Neural cell (in vitro differentiated cells): Measurements from ENCODE around the gene DUSP12. TPM values are rescaled to one million over a fixed set of nuclear protein-coding genes. Genes with fewer than 3 reads are reported as not detected.

Experiments
- H2AFZ ChIP-seq: fragments of 200-600, 300-800 bp; sonication (generic), shearing (Covaris generic); 2 replicates; pipeline ENCODE4 v1.6.0; 2014; ENCODE audit warnings: low read depth, mild to moderate bottlenecking, antibody characterized with exemption, low read length, moderate library complexity
- H3F3A ChIP-seq: fragments of 200-600 bp; shearing (Covaris generic); 2 replicates; pipeline ENCODE4 v1.6.1; 2016; ENCODE audit warnings: mild to moderate bottlenecking, moderate library complexity, mixed read lengths, antibody characterized with exemption, low read length; ENCODE audit not compliant: insufficient read depth, poor library complexity, severe bottlenecking
- H3K27ac ChIP-seq: fragments of 200-600, 300-800 bp; sonication (generic), shearing (Covaris generic); 2 replicates; pipeline ENCODE4 v1.5.1; 2014; ENCODE audit warnings: mild to moderate bottlenecking, low read length, moderate library complexity
- H3K27me3 ChIP-seq: fragments of 300-800, 200-600 bp; sonication (generic), shearing (Covaris generic); 2 replicates; pipeline ENCODE4 v1.6.0; 2014; ENCODE audit warnings: mild to moderate bottlenecking, low read depth, low read length, moderate library complexity; ENCODE audit not compliant: insufficient read depth
- H3K36me3 ChIP-seq: fragments of 300-800, 200-600 bp; sonication (generic), shearing (Covaris generic); 2 replicates; pipeline ENCODE4 v1.5.1; 2014; ENCODE audit warnings: mild to moderate bottlenecking, antibody characterized with exemption, low read length, moderate library complexity; ENCODE audit not compliant: insufficient read depth
- H3K4me2 ChIP-seq: fragments of 300-800, 200-600 bp; sonication (generic), shearing (Covaris generic); 2 replicates; pipeline ENCODE4 v1.6.0; 2014; ENCODE audit warnings: mild to moderate bottlenecking, low read length
- H3K4me3 ChIP-seq: fragments of 300-800, 200-600 bp; sonication (generic), shearing (Covaris generic); 2 replicates; pipeline ENCODE4 v1.5.1; 2014; ENCODE audit warnings: mild to moderate bottlenecking, low read length, moderate library complexity
- H3K79me2 ChIP-seq: fragments of 200-600 bp; shearing (Covaris generic); replicated peaks from 2 replicates; pipeline ENCODE4 v1.6.0; 2014; ENCODE audit warnings: mild to moderate bottlenecking, low read length, moderate library complexity; ENCODE audit not compliant: insufficient read depth
- H3K9ac ChIP-seq: fragments of 300-800, 200-600 bp; sonication (generic), shearing (Covaris generic); 2 replicates; pipeline ENCODE4 v1.6.1; 2016; ENCODE audit warnings: mild to moderate bottlenecking, low read length, mixed read lengths
- H3K9me2 ChIP-seq: fragments of 200-600 bp; shearing (Covaris generic); 2 replicates; pipeline ENCODE4 v1.6.1; 2016; ENCODE audit warnings: mild to moderate bottlenecking, low read length, mixed read lengths; ENCODE audit not compliant: insufficient read depth
- H3K9me3 ChIP-seq: fragments of 200-600, 300-800 bp; sonication (generic), shearing (Covaris generic); 2 replicates; pipeline ENCODE4 v1.6.1; 2016; ENCODE audit warnings: mild to moderate bottlenecking, mixed run types, low read length, moderate library complexity, mixed read lengths
- H4K20me1 ChIP-seq: fragments of 200-600 bp; shearing (Covaris generic); 2 replicates; pipeline ENCODE4 v1.6.1; 2016; ENCODE audit warnings: mild to moderate bottlenecking, mixed run types; ENCODE audit not compliant: insufficient read depth
- EP300 ChIP-seq: fragments of 450-650 bp; conservative IDR thresholded peaks from 2 replicates; pipeline ENCODE4 v1.6.1; 2014; ENCODE audit warnings: antibody characterized with exemption, mild to moderate bottlenecking, moderate library complexity; ENCODE audit not compliant: poor library complexity, severe bottlenecking
- EZH2 ChIP-seq: fragments of 200-600, 300-800 bp; shearing (Covaris generic), sonication (generic); IDR thresholded peaks from 2 replicates; pipeline ENCODE4 v1.6.1; 2014; ENCODE audit warnings: antibody characterized with exemption, low read length, borderline replicate concordance, mild to moderate bottlenecking; ENCODE audit not compliant: insufficient read depth, poor library complexity, severe bottlenecking
- MXI1 ChIP-seq: fragments of 450-650 bp; conservative IDR thresholded peaks from 2 replicates; pipeline ENCODE4 v1.6.1; 2014; ENCODE audit warnings: antibody characterized with exemption, mild to moderate bottlenecking; ENCODE audit not compliant: poor library complexity, severe bottlenecking
- POLR2AphosphoS5 ChIP-seq: IDR thresholded peaks from 2 replicates; pipeline ENCODE4 v1.6.1; 2012
- RAD21 ChIP-seq: fragments of 450-650 bp; conservative IDR thresholded peaks from 2 replicates; pipeline ENCODE4 v1.6.1; 2014; ENCODE audit warnings: antibody characterized with exemption, mild to moderate bottlenecking, moderate library complexity
- SMC3 ChIP-seq: fragments of 450-650 bp; conservative IDR thresholded peaks from 2 replicates; pipeline ENCODE4 v1.6.1; 2014; ENCODE audit warnings: antibody characterized with exemption, mild to moderate bottlenecking, moderate library complexity; ENCODE audit not compliant: poor library complexity
- TAF1 ChIP-seq: IDR thresholded peaks from 2 replicates; pipeline ENCODE4 v1.6.1; 2012; ENCODE audit warnings: low read depth
- polyA plus RNA-seq: library from polyadenylated mRNA; depleted of rRNA; stranded (reverse); fragments of >200 nt; gene quantifications from 2 replicates; pipeline ENCODE4 v1.2.3, GENCODE V29; 2014
- TF ChIP-seq, protein P1 (sequence below): fragments of 450-650 bp; IDR thresholded peaks from 2 replicates; pipeline ENCODE4 v1.5.1; 2014; ENCODE audit warnings: antibody characterized with exemption, mild to moderate bottlenecking, moderate library complexity; ENCODE audit not compliant: poor library complexity, severe bottlenecking
- TF ChIP-seq, protein P2 (sequence below): IDR thresholded peaks from 2 replicates; pipeline ENCODE4 v1.6.1; 2012; ENCODE audit warnings: borderline replicate concordance

DUSP12 gene
- polyA plus RNA-seq, 1 donor from 2014 or later, result 209 TPM

DNA sequence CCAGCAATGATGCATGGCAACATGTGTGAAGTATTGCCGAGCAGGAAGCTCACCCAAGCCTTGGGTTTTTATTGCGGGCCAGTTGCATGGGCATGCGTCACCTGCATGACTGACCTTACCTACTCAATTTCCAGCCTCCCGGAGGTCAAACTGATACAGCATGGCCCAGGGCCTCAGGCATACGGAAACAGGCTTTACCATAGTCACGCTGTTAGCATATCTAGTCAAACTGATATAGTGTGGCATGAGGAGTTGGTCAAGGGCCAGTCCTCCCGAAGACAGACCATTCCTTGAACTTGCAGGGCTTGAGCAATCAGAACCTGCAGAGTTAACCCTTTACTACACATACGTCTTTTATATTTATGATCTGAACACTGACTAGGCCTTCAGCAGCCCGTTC is 6.4 kb upstream of the DUSP12 start:
- Histone ChIP-seq H3K9me3 (no peaks in the 10 kb centered on the region), H3K27me3 (no peaks in the 10 kb centered on the region), H3K4me2 (no peak overlapping the region), H4K20me1 (no peaks in the 10 kb centered on the region), H3K27ac (no peak overlapping the region), H3K4me3 (no peak overlapping the region), H3K36me3 (no peaks in the 10 kb centered on the region), H3K9ac (no peak overlapping the region), H3F3A (no peaks in the 10 kb centered on the region), H3K79me2 (no peaks in the 10 kb centered on the region), H3K9me2 (no peaks in the 10 kb centered on the region), H2AFZ (no peak overlapping the region)
- no peak for TF ChIP-seq SMC3
- TF ChIP-seq TAF1, result no peak
- no peak for TF ChIP-seq POLR2AphosphoS5
- TF ChIP-seq, protein P1, sequence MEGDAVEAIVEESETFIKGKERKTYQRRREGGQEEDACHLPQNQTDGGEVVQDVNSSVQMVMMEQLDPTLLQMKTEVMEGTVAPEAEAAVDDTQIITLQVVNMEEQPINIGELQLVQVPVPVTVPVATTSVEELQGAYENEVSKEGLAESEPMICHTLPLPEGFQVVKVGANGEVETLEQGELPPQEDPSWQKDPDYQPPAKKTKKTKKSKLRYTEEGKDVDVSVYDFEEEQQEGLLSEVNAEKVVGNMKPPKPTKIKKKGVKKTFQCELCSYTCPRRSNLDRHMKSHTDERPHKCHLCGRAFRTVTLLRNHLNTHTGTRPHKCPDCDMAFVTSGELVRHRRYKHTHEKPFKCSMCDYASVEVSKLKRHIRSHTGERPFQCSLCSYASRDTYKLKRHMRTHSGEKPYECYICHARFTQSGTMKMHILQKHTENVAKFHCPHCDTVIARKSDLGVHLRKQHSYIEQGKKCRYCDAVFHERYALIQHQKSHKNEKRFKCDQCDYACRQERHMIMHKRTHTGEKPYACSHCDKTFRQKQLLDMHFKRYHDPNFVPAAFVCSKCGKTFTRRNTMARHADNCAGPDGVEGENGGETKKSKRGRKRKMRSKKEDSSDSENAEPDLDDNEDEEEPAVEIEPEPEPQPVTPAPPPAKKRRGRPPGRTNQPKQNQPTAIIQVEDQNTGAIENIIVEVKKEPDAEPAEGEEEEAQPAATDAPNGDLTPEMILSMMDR, result no peak
- TF ChIP-seq MXI1, result no peak
- TF ChIP-seq, protein P2, sequence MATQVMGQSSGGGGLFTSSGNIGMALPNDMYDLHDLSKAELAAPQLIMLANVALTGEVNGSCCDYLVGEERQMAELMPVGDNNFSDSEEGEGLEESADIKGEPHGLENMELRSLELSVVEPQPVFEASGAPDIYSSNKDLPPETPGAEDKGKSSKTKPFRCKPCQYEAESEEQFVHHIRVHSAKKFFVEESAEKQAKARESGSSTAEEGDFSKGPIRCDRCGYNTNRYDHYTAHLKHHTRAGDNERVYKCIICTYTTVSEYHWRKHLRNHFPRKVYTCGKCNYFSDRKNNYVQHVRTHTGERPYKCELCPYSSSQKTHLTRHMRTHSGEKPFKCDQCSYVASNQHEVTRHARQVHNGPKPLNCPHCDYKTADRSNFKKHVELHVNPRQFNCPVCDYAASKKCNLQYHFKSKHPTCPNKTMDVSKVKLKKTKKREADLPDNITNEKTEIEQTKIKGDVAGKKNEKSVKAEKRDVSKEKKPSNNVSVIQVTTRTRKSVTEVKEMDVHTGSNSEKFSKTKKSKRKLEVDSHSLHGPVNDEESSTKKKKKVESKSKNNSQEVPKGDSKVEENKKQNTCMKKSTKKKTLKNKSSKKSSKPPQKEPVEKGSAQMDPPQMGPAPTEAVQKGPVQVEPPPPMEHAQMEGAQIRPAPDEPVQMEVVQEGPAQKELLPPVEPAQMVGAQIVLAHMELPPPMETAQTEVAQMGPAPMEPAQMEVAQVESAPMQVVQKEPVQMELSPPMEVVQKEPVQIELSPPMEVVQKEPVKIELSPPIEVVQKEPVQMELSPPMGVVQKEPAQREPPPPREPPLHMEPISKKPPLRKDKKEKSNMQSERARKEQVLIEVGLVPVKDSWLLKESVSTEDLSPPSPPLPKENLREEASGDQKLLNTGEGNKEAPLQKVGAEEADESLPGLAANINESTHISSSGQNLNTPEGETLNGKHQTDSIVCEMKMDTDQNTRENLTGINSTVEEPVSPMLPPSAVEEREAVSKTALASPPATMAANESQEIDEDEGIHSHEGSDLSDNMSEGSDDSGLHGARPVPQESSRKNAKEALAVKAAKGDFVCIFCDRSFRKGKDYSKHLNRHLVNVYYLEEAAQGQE, result no peak
- TF ChIP-seq RAD21, result no peak
- TF ChIP-seq EZH2, result no peak

DNA sequence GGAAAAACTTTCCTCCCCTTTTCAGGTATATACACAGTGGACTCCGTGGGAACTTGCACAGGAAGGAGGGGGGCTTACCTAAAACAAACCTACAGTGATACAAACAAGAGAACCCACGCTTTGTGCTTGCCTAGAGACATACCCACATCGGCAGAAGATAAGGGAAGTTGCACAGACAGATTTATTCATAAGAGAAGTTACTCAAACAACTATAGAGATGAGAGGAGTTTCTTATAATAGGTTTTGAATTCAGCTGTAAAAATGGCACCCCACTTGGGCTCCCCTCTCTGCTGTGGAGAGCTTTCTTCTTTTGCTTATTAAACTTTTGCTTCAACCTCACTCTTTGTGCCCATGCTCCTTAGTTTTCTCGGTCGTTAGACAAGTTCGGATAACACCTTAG is 1.8 kb upstream of the DUSP12 start:
- Histone ChIP-seq H4K20me1 (no peaks in the 10 kb centered on the region), H3K27me3 (no peaks in the 10 kb centered on the region), H3K4me3 (no peak overlapping the region), H3K79me2 (peaks cover 19% of the 10 kb centered on the region), H3F3A (no peaks in the 10 kb centered on the region), H3K4me2 (no peak overlapping the region), H3K9me3 (no peaks in the 10 kb centered on the region), H3K9me2 (no peaks in the 10 kb centered on the region), H2AFZ (no peak overlapping the region), H3K27ac (no peak overlapping the region), H3K9ac (no peak overlapping the region), H3K36me3 (no peaks in the 10 kb centered on the region)
- TF ChIP-seq EZH2 (no peak), RAD21 (no peak), POLR2AphosphoS5 (no peak), MXI1 (no peak), TAF1 (no peak), SMC3 (no peak), EP300 (no peak)
- TF ChIP-seq, protein P2, result no peak
- TF ChIP-seq, protein P1, result no peak
